Stimulated activated CD4-positive, alpha-beta T cell treated with anti-CD3 and anti-CD28 coated beads, Interleukin-4, amount 100 ng/mL, for 48 hours (primary cell): ENCODE results near the gene IL6ST.
A peak's percentile ranks its signal among the peaks of the same experiment; 100 is the strongest.

Experiments used
- DNase-seq, 2 donors: peaks; one replicate each; pipeline ENCODE4 v3.0.0-alpha.2; 2020; ENCODE audit warnings: low read depth in 2 of 2

IL6ST gene

DNA sequence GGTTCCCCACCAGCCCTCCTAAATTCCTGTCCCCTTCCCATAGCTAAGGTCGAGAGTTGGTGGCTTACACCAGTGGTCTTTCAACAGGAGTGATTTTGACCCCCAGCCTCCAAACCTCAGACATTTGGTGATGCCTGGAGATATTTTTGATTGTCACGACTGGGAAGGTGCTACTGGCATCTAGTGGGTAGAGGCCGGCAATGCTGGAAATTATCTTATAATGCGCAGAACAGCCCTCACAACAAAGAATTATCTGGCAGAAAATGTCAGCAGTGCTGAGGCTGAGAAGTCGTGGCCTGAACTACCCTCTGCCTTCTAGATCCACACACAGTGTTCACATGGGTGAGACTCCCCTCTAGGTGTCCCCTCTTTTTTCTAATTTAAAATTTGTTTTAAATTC lies 74.0 kb downstream of the IL6ST start:
- DNase-seq: no peak

DNA sequence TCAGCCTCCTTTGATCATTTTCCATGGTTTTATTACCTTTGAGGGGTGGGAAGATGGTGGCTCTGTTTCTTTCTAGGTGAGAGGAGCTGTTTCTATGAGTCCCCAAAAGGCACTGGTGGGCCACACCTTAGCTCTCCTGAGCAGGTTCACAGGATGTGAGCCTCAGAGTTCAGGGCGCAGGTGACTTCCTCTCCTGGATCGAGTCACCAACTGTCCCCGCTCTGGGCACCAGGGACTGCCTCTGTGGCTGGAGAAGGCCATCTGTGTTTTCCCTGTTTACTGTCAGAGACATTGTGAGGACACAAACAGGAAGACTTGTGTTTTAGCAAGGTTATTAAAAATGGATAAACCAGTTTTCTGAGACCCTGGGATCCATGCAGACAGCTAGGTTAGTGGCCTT lies 75.1 kb downstream of the IL6ST start:
- DNase-seq: no peak

DNA sequence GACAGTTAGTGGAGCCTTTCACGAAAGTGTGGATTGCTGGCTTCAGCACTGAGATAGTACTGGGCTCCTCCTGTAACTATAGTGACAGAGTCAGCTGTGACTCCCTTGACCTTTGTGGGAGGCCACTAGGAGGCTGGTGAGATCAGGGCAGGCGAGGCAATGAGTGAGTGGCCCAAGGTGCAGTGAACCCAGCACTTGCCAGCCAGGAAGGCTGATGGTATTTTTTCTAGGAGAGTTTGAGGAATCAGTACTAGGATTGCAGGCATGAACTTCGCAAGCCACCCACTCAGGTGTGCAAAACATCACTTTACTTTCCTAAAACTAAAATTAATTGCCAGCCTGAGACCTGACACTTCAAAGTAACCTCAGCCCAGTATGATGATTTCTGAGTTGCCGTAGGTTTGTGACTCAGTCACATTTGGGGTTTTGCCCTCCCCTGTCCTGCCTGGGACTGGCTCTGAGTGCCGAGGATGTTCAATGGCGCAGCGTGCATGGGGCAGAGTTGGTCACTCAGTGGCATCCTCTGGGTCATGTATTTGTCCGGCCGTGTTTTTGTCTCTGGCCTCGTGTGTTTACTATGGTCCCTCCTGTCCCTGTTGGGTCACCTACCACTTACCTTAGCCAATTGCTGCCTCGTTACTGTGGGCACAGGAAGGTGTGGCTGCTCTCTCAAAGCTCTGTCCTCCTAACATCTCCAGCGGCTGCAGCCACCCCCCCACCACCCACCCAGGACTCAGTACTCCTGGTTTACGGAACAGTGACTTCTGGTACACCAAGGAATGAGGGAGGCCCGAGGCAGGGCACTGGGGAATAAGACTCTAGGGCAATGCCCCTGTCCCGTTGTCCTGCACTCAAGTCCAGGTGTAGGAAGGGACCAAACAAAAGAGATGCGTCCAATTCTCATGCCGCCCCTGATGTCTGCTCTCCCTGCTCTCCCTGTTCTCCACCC lies 76.4 kb downstream of the IL6ST start:
- DNase-seq: no peak

DNA sequence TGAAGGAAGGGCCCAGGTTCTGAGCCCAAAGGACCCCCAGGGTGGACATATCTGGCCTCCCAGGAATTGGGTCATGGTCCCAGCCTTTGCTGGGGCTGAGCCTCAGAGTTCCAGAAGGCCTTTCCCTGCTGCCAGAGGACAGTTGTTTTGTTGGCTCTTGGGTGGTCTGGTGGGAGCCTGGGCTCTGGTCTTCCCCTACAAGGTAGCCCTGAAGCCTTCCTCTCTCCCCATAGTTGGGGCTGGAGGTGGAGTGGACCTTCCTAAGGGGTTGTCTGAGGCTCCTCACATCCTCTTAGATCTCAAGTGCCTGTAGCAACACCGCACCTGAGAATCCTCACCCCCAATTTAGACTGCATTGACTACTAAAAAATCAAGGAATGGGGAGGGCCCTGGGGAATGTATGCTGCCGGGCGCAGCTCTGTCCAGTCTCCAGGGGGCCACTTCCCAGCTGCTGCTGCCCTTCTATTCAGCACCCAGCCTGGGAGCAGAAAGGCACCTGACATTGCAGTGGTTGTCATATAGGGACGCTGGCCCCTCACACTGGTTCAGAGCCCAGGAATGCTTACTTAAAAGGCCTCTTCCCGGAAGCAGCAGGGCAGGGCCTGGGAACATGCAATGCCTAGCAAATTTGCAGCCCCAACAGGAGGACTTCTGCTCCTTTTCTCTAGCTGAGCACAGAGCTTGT lies 77.2 kb downstream of the IL6ST start:
- no peak for DNase-seq

DNA sequence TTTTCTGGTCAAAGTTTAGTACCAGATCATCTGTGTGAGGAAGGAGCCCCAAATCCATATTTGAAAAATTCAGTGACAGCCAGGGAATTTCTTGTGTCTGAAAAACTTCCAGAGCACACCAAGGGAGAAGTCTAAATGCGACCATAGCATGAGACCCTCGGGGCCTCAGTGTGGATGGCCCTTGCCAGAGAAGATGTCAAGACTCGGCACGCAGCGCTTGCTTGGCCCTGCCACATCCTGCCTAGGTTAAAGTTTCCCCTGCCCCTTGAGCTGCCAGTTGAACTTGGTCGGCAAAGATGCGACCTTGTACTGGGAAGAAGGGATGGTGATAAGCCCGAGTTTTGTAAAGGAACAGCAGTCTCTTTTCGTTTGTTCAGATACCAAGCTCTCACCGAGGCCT lies 77.8 kb downstream of the IL6ST start:
- no peak for DNase-seq

DNA sequence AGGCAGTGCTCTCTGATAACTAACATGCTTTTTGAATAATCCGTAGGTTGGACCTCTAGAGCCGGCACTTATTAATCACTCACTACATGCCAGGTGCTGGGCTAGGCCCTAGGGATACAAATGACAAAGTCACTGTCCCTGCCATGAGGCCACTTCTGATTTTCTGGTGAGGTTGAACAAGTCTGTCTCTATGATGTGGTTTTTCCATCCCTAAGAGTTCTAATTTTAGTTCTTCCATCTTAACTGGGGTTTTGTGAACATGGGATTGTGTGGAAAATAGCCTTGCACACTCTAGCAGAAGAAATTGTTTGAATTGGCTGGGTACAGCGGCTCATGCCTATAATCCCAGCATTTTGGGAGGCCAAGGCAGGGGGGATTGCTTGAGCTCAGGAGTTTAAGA lies 79.0 kb downstream of the IL6ST start:
- DNase-seq: no peak

DNA sequence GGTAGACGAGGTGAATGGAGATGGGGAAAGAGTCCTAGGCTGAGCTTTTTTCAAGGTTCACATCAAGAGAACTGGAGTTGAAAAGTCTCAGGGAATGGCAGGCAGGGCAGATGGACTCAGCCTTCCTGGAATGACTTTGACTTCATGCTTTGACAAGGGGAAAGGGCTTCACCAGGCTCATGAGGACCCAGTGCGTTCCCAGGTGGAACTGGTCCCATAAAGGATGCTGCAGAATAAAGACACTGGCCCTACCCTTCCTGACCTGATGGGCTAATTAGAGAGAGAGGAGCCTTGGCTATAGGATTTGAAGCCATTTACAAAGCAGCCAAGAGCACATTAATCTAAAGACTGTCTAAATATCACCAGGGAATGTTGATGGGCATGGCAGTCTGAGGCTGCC lies 79.8 kb downstream of the IL6ST start:
- DNase-seq: no peak

DNA sequence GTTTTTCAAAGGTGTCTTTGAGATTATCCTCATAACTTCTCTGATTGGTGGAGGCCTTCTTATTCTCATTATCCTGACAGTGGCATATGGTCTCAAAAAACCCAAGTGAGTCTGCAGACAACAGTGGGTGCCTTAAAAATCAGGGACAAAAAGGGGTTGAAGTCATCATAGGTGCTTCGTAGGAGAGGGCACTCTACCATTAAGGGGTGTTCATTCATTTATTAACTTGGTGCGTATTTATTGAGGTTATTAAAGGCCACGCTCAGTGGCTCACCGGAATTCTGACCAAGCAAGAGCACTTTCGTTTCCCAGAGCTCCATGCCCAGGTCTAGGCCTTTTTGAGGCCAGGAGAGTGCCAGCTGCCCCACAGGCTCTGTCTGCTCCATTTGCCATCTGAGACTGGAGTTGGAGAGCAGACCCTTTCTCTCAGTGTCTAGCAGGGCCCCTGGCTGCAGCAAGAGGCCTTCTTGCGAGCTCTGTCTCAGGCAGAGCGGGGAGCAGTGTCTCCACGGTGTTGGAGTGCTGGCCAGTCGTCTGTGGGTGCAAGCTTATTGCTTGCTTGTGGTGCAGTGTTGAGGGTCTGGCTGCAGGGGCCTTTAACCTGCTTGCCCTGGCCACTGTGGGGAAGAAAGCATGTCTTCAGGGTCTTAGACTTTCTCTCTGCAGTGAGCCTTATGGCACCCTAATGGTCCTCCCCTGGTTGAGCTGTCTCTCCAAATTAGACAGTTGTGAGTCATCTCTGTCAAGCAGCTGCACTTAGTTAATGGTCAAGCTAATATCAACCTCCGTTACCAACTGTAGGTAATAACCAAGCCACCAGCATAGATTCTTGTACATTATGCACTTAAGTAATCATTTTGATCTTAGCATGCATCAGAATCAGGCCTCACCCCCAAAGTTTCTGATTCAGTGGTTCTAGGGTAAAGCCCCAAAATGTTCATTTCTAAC lies 81.0 kb downstream of the IL6ST start:
- no peak for DNase-seq

DNA sequence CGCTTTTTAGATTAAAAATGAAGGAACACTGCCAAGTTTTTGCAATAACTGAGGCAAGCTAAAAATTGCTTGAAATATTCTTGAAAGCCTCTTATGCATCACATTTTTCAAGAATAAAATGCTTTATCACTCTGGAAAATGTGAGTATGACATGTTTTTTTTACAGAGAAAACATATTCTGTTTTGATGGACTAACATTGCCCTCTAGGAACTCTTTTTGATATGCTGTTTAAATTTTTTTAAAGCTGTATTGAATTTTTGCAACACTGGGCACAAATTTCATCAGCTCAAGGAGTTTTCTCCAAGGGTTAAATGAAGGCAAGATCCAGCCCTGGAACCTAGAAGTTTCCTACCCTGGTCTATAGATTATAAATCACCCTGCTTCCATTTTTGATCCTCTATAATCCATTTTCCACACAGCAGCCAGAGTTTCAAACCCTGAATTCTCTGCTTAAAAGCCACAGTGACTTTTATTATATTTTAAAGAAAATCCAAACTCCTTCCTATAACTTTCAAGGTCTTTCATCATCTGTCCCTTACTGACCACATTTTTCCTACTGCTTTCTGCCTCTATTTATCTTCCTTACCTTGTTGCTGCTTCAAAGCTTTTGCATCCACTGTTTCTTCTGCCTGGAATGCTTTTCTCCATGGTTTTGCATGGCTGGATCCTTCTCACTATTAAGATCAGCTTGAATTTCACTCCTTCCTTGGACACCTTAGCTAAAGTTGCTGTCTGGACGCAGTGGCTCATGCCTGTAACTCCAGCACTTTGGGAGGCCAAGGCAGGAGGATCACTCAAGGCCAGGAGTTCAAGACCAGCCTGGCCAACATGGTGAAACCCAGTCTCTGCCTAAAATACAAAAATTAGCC lies 82.7 kb downstream of the IL6ST start:
- DNase-seq: no peak

DNA sequence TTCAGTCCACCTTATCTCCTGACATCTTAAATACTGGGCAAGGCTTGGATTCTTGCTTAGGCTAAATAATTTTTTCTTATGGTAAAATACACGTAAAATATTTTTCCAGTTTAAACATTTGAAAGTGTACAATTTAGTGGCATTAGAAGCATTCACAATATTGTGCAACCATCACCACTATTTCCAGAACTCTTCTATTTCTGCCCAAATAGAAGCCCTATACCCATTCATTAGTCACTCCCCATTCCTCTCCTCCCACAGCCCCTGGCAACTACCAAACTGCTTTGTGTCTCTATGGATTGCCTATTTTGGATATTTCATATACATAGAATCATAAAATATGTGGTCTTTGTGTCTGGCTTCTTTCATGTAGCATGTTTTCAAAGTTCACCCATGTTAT lies 86.0 kb downstream of the IL6ST start:
- no peak for DNase-seq

DNA sequence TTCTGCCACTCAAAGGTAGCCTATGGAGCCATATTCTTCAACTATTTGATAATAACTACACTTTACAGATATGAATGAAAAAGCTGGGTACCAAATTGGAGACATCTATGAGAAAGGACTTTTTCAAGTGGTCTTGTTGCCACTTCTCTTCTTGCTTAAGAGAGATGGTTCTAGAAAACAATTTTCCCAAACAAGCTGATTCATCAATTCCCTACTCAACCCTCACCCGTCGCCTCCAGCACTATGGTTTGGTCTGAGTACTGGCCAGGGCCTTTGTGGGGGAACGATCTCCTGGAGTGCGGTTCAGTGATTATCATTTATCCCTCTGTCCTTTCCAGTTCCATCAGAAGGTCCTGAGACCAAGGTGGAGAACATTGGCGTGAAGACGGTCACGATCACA lies 86.8 kb downstream of the IL6ST start:
- no peak for DNase-seq

DNA sequence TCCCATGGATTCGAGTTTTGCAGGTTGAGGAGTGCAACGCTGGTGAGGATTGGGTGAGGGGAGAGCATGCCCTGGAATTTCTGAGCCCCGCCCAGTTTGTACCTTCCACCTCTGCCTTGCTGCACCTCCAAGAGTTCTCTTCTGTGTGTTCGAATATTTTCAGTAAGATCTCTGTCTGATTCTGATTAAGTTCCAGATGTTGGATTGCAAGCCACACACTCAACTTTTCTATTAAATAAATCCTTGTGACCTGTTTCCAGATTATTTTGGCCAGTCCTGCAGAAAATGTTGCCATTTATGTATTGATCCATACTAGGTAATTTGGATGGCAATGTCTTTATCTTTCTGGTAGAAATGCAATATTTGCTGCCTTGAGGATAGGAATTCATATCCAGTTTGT lies 89.5 kb downstream of the IL6ST start:
- no peak for DNase-seq

DNA sequence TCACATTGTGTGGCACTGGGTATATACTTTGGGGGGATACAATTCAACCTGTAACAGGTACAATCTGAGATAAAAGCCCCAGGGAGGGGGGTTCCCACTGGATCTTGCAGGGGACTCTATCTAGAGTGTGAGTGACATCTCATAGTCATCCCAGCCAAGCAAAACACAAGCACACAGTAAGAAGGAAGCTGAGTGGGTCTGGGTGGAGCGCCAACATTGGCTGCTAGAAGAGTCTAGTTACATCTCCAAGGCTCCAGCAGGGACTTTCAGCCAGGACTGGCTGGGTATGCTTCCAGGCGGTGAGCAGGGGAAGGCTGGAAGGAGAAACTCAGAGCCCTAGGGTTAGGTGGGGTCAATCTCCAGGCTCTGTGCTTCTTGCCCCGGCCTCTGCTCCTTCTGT lies 90.6 kb downstream of the IL6ST start:
- DNase-seq: no peak

DNA sequence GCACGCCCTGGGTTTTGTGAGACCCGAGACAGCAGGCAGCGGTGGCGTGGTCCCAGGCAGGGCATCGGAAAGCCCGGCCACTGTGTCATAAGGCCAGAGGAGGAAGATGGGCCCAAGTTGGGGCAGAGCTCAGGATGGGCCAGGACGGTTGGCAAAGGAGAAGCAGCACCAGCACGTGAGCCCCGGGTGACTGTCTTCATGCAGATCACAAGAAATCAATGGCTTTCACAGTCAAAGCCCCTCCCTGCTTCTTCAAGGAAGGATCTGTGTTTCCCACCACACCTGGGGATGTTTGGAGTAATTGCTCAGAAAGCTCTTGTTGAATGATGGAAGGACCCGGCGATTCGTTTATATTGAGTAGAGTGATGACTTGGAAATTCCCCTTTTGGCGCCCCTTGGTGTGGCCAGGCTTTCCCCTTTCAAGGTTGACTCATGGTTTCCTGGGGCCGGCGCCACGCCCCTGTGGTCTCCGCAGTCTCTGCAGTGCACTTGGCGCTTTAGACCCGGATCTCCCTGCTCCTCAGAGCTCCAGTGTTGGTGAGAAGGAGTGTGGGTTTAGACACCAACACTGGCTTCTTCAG lies 91.6 kb downstream of the IL6ST start:
- peak; percentile 49 to 68 for DNase-seq

DNA sequence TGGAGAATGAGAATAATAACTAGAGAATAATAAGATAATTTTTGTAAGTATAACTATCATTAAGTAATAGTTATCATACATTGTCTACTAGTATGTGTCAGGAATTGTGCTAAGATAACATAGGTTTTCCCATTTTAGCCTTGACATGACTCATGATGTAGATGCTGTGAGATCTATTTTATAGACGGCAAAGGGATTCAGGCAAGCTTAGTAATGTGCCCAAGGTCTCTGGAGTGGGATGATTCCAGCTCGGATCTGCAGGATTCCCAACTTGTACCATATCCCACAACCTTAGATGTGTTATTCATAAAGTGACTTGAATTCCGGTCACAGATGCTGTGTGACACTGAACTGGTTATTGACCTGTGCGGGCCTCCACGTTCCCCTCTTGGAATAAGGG lies 92.1 kb downstream of the IL6ST start:
- DNase-seq: no peak

DNA sequence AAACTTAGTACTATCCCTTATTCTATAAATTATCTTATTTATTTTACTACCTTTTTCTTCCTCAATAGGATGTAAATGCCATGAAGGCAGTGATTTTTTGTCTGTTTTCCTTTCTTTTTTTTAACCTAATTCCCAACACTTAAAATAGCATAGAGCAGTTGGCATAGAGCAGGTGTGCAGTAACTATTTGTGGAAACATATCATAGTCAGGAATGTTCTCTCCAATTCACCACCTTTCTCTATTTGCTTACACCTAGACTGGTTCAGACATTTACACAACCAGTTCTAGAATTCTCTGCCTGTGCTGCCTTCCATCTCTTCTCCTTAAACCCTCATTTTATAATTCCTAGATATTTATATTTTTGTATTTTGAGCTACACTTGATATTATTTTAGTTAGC lies 94.0 kb downstream of the IL6ST start:
- no peak for DNase-seq

DNA sequence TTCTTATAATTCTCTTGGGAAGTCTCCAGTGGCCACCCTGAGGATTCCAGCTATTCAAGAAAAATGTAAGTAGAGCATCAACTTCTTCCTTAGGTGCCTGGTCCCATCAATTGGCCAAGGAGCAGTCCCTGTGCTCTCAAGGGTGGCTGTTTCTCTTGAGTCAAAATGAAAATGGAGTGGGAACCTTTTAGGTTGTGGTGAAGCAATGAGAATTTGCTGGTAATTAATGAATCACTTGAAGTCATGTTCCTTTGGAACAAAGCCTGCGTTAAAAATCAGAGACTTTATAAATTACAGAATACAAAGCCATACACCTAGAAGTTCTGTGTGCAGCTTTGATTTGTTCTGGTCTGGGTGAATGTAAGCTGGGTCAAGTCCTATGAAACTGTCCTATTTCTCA lies 94.7 kb downstream of the IL6ST start:
- no peak for DNase-seq

DNA sequence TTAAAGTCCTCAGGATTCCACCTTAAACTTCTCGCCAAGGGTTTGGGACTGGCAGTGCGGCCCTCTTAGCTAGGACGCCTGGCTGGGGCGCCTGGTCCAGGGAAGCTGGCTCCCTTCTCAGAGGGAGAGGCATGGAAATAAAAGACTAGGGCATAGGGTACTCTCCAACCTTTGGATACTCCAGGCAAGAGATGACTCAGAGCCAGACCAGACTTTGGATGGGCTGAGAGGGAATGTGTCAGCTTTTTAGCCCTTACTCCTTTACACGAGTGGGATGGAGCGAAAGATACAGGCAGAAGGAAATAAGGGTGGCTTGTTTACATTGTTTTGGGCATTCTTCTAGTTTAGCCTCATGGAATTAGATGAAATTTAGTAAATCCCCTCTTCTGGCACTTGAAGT lies 95.4 kb downstream of the IL6ST start:
- DNase-seq: no peak

DNA sequence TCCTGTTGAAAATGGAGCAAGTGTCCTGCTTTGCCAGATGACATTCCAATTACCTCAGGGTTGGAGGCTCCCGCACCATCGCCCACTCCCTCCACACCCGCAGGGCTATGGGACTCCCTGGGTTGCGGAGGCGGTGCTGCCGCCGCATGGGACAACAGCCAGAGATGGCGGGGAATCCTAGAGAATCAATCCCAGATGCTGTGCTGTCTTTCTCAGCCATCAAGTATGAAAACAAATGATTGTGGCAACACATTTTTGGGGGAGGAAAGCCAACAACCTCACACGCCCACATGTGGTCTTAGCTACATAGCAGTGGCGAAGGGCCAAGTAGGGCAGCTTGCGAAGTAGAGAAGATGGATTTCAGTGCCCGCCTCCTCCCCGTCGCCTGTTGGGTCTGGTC lies 96.9 kb downstream of the IL6ST start:
- DNase-seq: no peak

DNA sequence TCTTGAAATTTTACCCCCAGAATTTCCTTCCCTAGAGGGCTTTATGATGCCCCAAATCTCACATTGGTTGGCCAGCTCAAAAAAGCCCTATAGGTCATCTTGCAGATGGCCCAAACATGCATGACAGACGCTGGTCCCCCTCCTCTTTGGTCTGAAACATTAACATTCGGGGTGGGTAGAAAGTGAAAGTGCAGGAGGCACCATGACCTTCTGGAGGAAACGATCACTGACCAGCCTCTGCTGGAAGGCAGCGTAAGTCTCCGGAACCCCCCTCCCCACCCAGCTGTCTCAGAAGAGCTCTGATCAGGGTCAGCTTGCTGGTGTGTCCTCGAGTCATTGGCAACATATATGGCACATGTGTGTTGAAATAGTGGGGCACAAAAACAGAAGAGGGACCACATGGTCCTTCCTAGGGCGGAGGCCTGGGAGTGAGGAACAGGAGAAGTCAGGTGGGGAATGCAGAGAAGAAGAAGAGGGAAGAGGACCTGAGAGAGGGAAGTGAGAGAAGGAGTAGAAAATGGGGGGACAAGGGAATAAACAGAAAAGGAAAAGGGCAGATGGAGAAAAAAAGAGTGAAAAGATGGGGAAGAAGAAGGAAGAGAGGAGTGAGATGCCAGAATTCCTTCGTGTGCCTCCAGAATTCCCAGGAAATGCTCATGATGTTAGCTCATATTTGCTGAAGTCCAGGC lies 97.4 kb downstream of the IL6ST start:
- DNase-seq: no peak
